ENCODE measurements around the gene ZFAND6.

Gene ZFAND6

DNA sequence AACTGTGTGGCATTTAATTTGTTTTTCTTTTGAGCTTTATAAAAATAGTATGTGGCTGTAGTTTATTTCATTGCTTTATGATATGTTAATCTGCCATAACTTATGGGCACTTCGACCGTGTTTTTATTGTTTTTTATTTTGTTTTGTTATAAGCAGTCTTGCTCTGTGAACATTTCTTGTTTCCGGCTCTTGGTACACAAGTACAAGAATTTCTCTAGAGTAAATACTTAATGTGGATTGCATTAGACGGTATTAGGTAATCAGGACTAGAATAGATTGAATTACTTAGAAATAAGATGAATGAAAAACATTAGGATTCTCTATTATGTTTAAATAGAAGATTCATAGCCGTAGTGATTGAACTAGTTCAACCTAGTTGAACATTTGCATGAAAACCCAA, 2.1 kb downstream of the ZFAND6 start:
- Histone ChIP-seq H4K8ac (ENCODE audit: low read depth, low read length) (no peak overlapping the region), H3K4me1 (ENCODE audit: control insufficient read depth, low read depth, low read length) (peaks cover 3% of the 10 kb centered on the region), H3K4me2 (ENCODE audit: low read length) (no peak overlapping the region), H3K79me2 (ENCODE audit: control insufficient read depth, insufficient read depth, low read length) (peaks cover 41% of the 10 kb centered on the region), H3K9ac (ENCODE audit: low read length) (no peak overlapping the region), H3K27me3 (ENCODE audit: insufficient read depth, low read length, poor library complexity) (peaks cover 3% of the 10 kb centered on the region), H3K27ac (ENCODE audit: low read depth, low read length) (no peak overlapping the region), H3K18ac (ENCODE audit: low read length) (no peak overlapping the region), H2BK120ac (ENCODE audit: low read depth, low read length) (no peak overlapping the region), H2AK5ac (ENCODE audit: low read length) (no peak overlapping the region), H2BK15ac (replicated peaks; ENCODE audit: low read depth) (no peak overlapping the region), H3K4ac (ENCODE audit: low read depth, low read length) (no peak overlapping the region), H4K5ac (ENCODE audit: low read length) (no peak overlapping the region), H3K36me3 (ENCODE audit: control insufficient read depth, insufficient read depth, low read length) (no peaks in the 10 kb centered on the region), H3K56ac (ENCODE audit: low read length) (no peak overlapping the region), H3K4me3 (ENCODE audit: low read length) (no peak overlapping the region), H3K79me1 (ENCODE audit: low read length) (no peaks in the 10 kb centered on the region), H3K23ac (ENCODE audit: low read length) (no peak overlapping the region), H2BK5ac (ENCODE audit: low read length) (no peak overlapping the region)
- DNase-seq, result no peak
- no CpG with 5 or more reads among the region's 5 CpGs for WGBS (ENCODE audit: extremely low coverage, insufficient coverage, low lambda C conversion rate)

DNA sequence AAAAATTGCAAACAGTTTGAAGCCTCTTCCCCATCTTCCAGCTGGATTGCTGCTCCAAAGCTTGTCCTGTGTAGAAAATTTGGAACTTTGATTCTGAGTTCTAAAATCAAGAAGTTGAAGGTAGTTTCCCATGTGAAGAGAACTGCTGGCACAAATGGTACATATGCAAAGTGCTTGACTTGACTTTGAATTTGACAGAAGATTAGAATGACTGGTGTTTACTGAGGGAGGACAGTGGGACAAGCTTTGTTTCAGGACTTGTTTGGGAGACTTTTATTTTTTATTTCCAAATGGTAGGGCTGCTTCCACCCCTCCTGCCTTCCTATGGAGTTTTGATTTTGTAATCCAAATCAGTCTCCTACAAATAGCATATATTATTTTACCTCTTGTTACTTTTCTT, 7.4 kb downstream of the ZFAND6 start:
- H4K8ac ChIP-seq (ENCODE audit: low read depth, low read length), result no peak overlapping the region
- H3K79me2 ChIP-seq (ENCODE audit: control insufficient read depth, insufficient read depth, low read length), result peaks cover 63% of the 10 kb centered on the region
- no peak overlapping the region for H4K5ac ChIP-seq (ENCODE audit: low read length)
- no peak overlapping the region for H2BK5ac ChIP-seq (ENCODE audit: low read length)
- H3K56ac ChIP-seq (ENCODE audit: low read length), result no peak overlapping the region
- no peak overlapping the region for H3K23ac ChIP-seq (ENCODE audit: low read length)
- no peaks in the 10 kb centered on the region for H3K27me3 ChIP-seq (ENCODE audit: insufficient read depth, low read length, poor library complexity)
- no peak overlapping the region for H2BK15ac ChIP-seq (replicated peaks; ENCODE audit: low read depth)
- H2AK5ac ChIP-seq (ENCODE audit: low read length), result no peak overlapping the region
- H3K36me3 ChIP-seq (ENCODE audit: control insufficient read depth, insufficient read depth, low read length), result no peaks in the 10 kb centered on the region
- no peak overlapping the region for H3K9ac ChIP-seq (ENCODE audit: low read length)
- H3K79me1 ChIP-seq (ENCODE audit: low read length), result no peaks in the 10 kb centered on the region
- H3K18ac ChIP-seq (ENCODE audit: low read length), result no peak overlapping the region
- no peak overlapping the region for H2BK120ac ChIP-seq (ENCODE audit: low read depth, low read length)
- no peak overlapping the region for H3K4me3 ChIP-seq (ENCODE audit: low read length)
- no peaks in the 10 kb centered on the region for H3K4me1 ChIP-seq (ENCODE audit: control insufficient read depth, low read depth, low read length)
- no peak for DNase-seq
- H3K4ac ChIP-seq (ENCODE audit: low read depth, low read length), result no peak overlapping the region
- no peak overlapping the region for H3K27ac ChIP-seq (ENCODE audit: low read depth, low read length)
- H3K4me2 ChIP-seq (ENCODE audit: low read length), result no peak overlapping the region

DNA sequence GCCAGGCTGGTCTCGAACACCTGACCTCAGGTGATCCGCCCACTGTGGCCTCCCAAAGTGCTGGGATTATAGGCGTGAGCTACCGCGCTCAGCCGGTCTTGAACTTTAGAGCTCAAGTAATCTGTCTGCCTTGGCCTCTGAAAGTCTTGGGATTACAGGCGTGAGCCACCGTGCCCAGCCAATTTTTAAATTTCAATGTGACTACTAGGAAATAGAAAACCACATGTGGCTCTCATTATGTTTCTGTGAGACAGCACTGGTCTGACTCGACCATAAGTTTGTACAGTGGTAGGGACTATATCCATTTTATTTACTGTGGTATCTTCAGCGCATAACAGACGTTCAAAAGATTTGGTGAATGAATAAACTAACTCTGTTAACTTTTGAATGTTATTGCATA, 9.1 kb downstream of the ZFAND6 start:
- Histone ChIP-seq H3K23ac (ENCODE audit: low read length) (no peak overlapping the region), H3K18ac (ENCODE audit: low read length) (no peak overlapping the region), H3K36me3 (ENCODE audit: control insufficient read depth, insufficient read depth, low read length) (no peaks in the 10 kb centered on the region), H3K4me2 (ENCODE audit: low read length) (no peak overlapping the region), H3K27ac (ENCODE audit: low read depth, low read length) (no peak overlapping the region), H3K4me3 (ENCODE audit: low read length) (no peak overlapping the region), H3K4me1 (ENCODE audit: control insufficient read depth, low read depth, low read length) (no peaks in the 10 kb centered on the region), H3K79me1 (ENCODE audit: low read length) (no peaks in the 10 kb centered on the region), H2AK5ac (ENCODE audit: low read length) (no peak overlapping the region), H3K56ac (ENCODE audit: low read length) (no peak overlapping the region), H2BK120ac (ENCODE audit: low read depth, low read length) (no peak overlapping the region), H3K4ac (ENCODE audit: low read depth, low read length) (no peak overlapping the region), H4K5ac (ENCODE audit: low read length) (no peak overlapping the region), H4K8ac (ENCODE audit: low read depth, low read length) (no peak overlapping the region), H2BK15ac (replicated peaks; ENCODE audit: low read depth) (no peak overlapping the region), H3K9ac (ENCODE audit: low read length) (no peak overlapping the region), H3K79me2 (ENCODE audit: control insufficient read depth, insufficient read depth, low read length) (peaks cover 55% of the 10 kb centered on the region), H2BK5ac (ENCODE audit: low read length) (no peak overlapping the region), H3K27me3 (ENCODE audit: insufficient read depth, low read length, poor library complexity) (no peaks in the 10 kb centered on the region)
- WGBS (ENCODE audit: extremely low coverage, insufficient coverage, low lambda C conversion rate), result no CpG with 5 or more reads among the region's 11 CpGs
- DNase-seq, result no peak

DNA sequence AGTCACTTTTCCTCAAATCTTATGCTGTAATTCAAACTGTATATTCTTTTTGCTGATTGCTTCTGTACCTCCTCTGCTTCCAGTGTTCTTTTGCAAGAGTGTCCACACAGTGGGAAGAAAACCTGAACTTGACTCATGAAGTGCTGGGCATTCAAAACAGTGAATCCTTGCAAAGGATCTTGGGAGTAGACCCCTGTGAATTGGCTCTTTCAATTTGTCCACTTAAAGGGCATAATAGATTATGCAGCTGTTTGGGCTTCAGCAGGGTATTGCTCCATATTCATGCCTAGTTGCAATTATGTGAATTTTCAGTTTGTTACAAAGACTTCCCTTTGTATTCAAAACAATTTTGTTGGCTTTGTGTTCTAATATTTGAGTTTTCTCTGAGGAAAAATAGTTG, 11.4 kb downstream of the ZFAND6 start:
- Histone ChIP-seq H3K4me1 (ENCODE audit: control insufficient read depth, low read depth, low read length) (no peaks in the 10 kb centered on the region), H4K8ac (ENCODE audit: low read depth, low read length) (no peak overlapping the region), H2BK120ac (ENCODE audit: low read depth, low read length) (no peak overlapping the region), H3K27ac (ENCODE audit: low read depth, low read length) (no peak overlapping the region), H3K4ac (ENCODE audit: low read depth, low read length) (no peak overlapping the region), H2BK5ac (ENCODE audit: low read length) (no peak overlapping the region), H2AK5ac (ENCODE audit: low read length) (no peak overlapping the region), H3K36me3 (ENCODE audit: control insufficient read depth, insufficient read depth, low read length) (no peaks in the 10 kb centered on the region), H4K5ac (ENCODE audit: low read length) (no peak overlapping the region), H3K9ac (ENCODE audit: low read length) (no peak overlapping the region), H3K27me3 (ENCODE audit: insufficient read depth, low read length, poor library complexity) (no peaks in the 10 kb centered on the region), H3K56ac (ENCODE audit: low read length) (no peak overlapping the region), H2BK15ac (replicated peaks; ENCODE audit: low read depth) (no peak overlapping the region), H3K4me2 (ENCODE audit: low read length) (no peak overlapping the region), H3K23ac (ENCODE audit: low read length) (no peak overlapping the region), H3K79me1 (ENCODE audit: low read length) (no peaks in the 10 kb centered on the region), H3K79me2 (ENCODE audit: control insufficient read depth, insufficient read depth, low read length) (peaks cover 45% of the 10 kb centered on the region), H3K4me3 (ENCODE audit: low read length) (no peak overlapping the region), H3K18ac (ENCODE audit: low read length) (no peak overlapping the region)
- no peak for DNase-seq

DNA sequence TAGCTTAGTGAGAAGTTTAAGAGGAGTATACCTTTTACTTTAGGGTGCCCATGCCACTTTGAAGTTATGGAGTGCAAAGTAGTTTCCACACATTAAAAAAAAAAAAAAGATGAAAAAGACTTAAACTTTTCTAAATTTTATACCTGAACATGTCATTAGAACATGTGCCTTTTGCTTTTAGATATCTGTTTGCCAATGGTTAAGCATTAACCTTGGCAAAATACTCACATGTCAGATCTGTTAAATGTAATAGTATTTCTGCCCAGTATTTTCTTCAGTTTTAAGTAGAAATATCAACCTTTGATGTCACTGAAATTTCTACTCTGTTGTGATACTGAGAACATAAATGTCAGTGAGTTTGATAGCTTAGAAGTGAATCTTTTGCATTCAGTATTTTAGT, 12.2 kb downstream of the ZFAND6 start:
- H3K79me2 ChIP-seq (ENCODE audit: control insufficient read depth, insufficient read depth, low read length), result peaks cover 44% of the 10 kb centered on the region

DNA sequence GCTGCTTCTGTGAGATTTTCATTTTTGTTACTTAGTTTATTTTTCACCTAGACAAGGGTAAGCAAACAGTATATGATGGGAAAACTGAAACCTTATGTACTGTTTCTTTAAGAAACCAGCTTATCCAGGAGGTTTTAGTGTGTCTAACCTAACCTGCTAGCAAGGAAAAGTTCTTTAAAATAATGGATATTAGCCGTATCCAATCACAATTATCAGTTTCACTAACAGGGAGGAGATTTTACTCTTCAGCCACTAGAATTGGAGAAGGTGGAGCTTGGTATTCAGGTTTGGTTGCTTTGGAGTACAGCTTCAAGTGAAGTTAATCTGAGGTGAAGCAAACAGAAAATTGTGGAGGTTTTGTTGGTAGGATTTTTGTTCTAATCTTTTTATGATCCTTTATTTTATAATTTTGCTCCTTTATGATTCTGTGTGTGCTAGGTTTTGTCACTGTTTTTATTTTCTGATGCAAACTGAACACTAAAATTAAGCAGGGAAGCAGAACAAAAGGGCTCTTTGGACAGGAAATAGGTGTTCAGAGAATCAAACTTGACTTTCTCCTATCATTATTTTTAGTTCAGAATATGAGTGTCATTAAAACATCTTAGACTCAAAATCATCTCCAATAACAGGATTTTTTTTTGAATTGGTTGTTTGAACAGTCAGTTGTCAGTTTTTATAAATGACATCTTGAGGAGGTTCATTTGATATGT, 13.0 kb downstream of the ZFAND6 start:
- no peak overlapping the region for H3K4me2 ChIP-seq (ENCODE audit: low read length)
- H3K9ac ChIP-seq (ENCODE audit: low read length), result peak overlapping the region; percentile 35
- H3K4me1 ChIP-seq (ENCODE audit: control insufficient read depth, low read depth, low read length), result no peaks in the 10 kb centered on the region
- H4K5ac ChIP-seq (ENCODE audit: low read length), result no peak overlapping the region
- no peak overlapping the region for H2AK5ac ChIP-seq (ENCODE audit: low read length)
- no peak overlapping the region for H2BK120ac ChIP-seq (ENCODE audit: low read depth, low read length)
- H3K4ac ChIP-seq (ENCODE audit: low read depth, low read length), result no peak overlapping the region
- peak; percentile 97 for DNase-seq
- no peaks in the 10 kb centered on the region for H3K27me3 ChIP-seq (ENCODE audit: insufficient read depth, low read length, poor library complexity)
- no peak overlapping the region for H4K8ac ChIP-seq (ENCODE audit: low read depth, low read length)
- H3K79me2 ChIP-seq (ENCODE audit: control insufficient read depth, insufficient read depth, low read length), result peaks cover 40% of the 10 kb centered on the region
- no CpG with 5 or more reads among the region's 1 CpG for WGBS (ENCODE audit: extremely low coverage, insufficient coverage, low lambda C conversion rate)
- H3K56ac ChIP-seq (ENCODE audit: low read length), result no peak overlapping the region
- no peak overlapping the region for H2BK15ac ChIP-seq (replicated peaks; ENCODE audit: low read depth)
- H3K4me3 ChIP-seq (ENCODE audit: low read length), result no peak overlapping the region
- H2BK5ac ChIP-seq (ENCODE audit: low read length), result no peak overlapping the region
- no peak overlapping the region for H3K27ac ChIP-seq (ENCODE audit: low read depth, low read length)
- no peaks in the 10 kb centered on the region for H3K36me3 ChIP-seq (ENCODE audit: control insufficient read depth, insufficient read depth, low read length)
- H3K23ac ChIP-seq (ENCODE audit: low read length), result no peak overlapping the region
- H3K18ac ChIP-seq (ENCODE audit: low read length), result no peak overlapping the region
- H3K79me1 ChIP-seq (ENCODE audit: low read length), result no peaks in the 10 kb centered on the region

More for the DNA sequence above, 12.2 kb downstream of the ZFAND6 start:
- H4K8ac ChIP-seq (ENCODE audit: low read depth, low read length), result no peak overlapping the region
- no peak for DNase-seq
- no peak overlapping the region for H4K5ac ChIP-seq (ENCODE audit: low read length)
- no peak overlapping the region for H2BK15ac ChIP-seq (replicated peaks; ENCODE audit: low read depth)
- no peaks in the 10 kb centered on the region for H3K4me1 ChIP-seq (ENCODE audit: control insufficient read depth, low read depth, low read length)
- H3K18ac ChIP-seq (ENCODE audit: low read length), result no peak overlapping the region
- no peak overlapping the region for H3K27ac ChIP-seq (ENCODE audit: low read depth, low read length)
- no peaks in the 10 kb centered on the region for H3K79me1 ChIP-seq (ENCODE audit: low read length)
- H2BK5ac ChIP-seq (ENCODE audit: low read length), result no peak overlapping the region
- no peak overlapping the region for H3K4ac ChIP-seq (ENCODE audit: low read depth, low read length)
- no peak overlapping the region for H3K4me2 ChIP-seq (ENCODE audit: low read length)
- no peak overlapping the region for H3K4me3 ChIP-seq (ENCODE audit: low read length)
- no peak overlapping the region for H3K23ac ChIP-seq (ENCODE audit: low read length)
- no peaks in the 10 kb centered on the region for H3K27me3 ChIP-seq (ENCODE audit: insufficient read depth, low read length, poor library complexity)
- H3K56ac ChIP-seq (ENCODE audit: low read length), result no peak overlapping the region
- H3K9ac ChIP-seq (ENCODE audit: low read length), result no peak overlapping the region
- no peak overlapping the region for H2BK120ac ChIP-seq (ENCODE audit: low read depth, low read length)
- no peak overlapping the region for H2AK5ac ChIP-seq (ENCODE audit: low read length)
- H3K36me3 ChIP-seq (ENCODE audit: control insufficient read depth, insufficient read depth, low read length), result no peaks in the 10 kb centered on the region

Data from mesendoderm (in vitro differentiated cells).